B cell (primary cell): Measurements from ENCODE around the gene TMEM213.

Experiments used
- EZH2 ChIP-seq: IDR thresholded peaks from 2 replicates; pipeline ENCODE4 v1.6.1; 2012; ENCODE audit warnings: borderline replicate concordance, low read depth, mild to moderate bottlenecking, moderate library complexity, low read length; ENCODE audit not compliant: insufficient read depth, poor library complexity, severe bottlenecking
- TF ChIP-seq, protein P1 (sequence below): fragments of 200-600 bp; IDR thresholded peaks from one replicate; pipeline ENCODE4 v1.8.0; 2022; ENCODE audit warnings: antibody characterized with exemption, mild to moderate bottlenecking

GRCh38 chr7:138879356-138879755, 81.6 kb downstream of the TMEM213 start:
- TF ChIP-seq, protein P1, sequence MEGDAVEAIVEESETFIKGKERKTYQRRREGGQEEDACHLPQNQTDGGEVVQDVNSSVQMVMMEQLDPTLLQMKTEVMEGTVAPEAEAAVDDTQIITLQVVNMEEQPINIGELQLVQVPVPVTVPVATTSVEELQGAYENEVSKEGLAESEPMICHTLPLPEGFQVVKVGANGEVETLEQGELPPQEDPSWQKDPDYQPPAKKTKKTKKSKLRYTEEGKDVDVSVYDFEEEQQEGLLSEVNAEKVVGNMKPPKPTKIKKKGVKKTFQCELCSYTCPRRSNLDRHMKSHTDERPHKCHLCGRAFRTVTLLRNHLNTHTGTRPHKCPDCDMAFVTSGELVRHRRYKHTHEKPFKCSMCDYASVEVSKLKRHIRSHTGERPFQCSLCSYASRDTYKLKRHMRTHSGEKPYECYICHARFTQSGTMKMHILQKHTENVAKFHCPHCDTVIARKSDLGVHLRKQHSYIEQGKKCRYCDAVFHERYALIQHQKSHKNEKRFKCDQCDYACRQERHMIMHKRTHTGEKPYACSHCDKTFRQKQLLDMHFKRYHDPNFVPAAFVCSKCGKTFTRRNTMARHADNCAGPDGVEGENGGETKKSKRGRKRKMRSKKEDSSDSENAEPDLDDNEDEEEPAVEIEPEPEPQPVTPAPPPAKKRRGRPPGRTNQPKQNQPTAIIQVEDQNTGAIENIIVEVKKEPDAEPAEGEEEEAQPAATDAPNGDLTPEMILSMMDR = no peak
- TF ChIP-seq EZH2 = no peak
